Endothelial cell of umbilical vein (primary cell): ENCODE data around the gene IQSEC3. TPM values are rescaled to one million over a fixed set of nuclear protein-coding genes. Genes with fewer than 3 reads are reported as not detected.

Source experiments
- BruUV-seq: library from RNA; stranded (reverse); fragments of 400-500 nt; replicated peaks from 2 replicates; lab custom pipeline; 2021; lab: Mats Ljungman, UMichigan
- CTCF ChIA-PET: fragments of 300-600, 350-600 bp; sonication (Branson Sonifier 250); formaldehyde crosslinking; loops from one replicate; lab custom pipeline; 2021; ENCODE audit warnings: antibody characterized with exemption, inconsistent platforms; lab: Charles Lee
- POLR2A ChIA-PET: fragments of 300-600, 350-600 bp; sonication (Branson Sonifier 250); formaldehyde crosslinking; loops from one replicate; lab custom pipeline; 2021; ENCODE audit warnings: antibody characterized with exemption, inconsistent platforms; lab: Charles Lee
- DNase-seq: peaks from one replicate; pipeline ENCODE4 v3.0.0-alpha.2; 2011; ENCODE audit warnings: low read depth, low spot score
- FAIRE-seq: peaks from 2 replicates; lab custom pipeline; 2011; peaks lifted over from hg19 to GRCh38; lab: Jason Lieb, UNC
- H2AFZ ChIP-seq: 2 replicates; pipeline ENCODE4 v1.6.0; 2012; ENCODE audit warnings: low read depth, low read length, control low read depth, inconsistent platforms
- H3K27ac ChIP-seq: 2 replicates; pipeline ENCODE4 v1.5.1; 2011; ENCODE audit warnings: low read depth, mild to moderate bottlenecking, control low read depth, low read length, moderate library complexity; ENCODE audit not compliant: insufficient read depth
- H3K27me3 ChIP-seq, 2 experiments: 2 replicates each; pipeline versions ENCODE4 v1.6.0 to v1.6.1; 2011; ENCODE audit warnings: low read length in 2 of 2, mixed read lengths in 1 of 2; ENCODE audit not compliant: control insufficient read depth in 2 of 2, insufficient read depth in 2 of 2
- H3K36me3 ChIP-seq, 2 experiments: 2 replicates in 1 of 2; 3 replicates in 1 of 2; pipeline ENCODE4 v1.5.1; 2011; ENCODE audit warnings: low read length in 2 of 2, mild to moderate bottlenecking in 1 of 2, moderate library complexity in 1 of 2; ENCODE audit not compliant: control insufficient read depth in 2 of 2, insufficient read depth in 2 of 2; ENCODE audit errors: extremely low read depth in 1 of 2
- H3K4me1 ChIP-seq: 3 replicates; pipeline ENCODE4 v1.5.1; 2011; ENCODE audit warnings: mild to moderate bottlenecking, low read length; ENCODE audit not compliant: control insufficient read depth, insufficient read depth; ENCODE audit errors: extremely low read depth
- H3K4me2 ChIP-seq: 2 replicates; pipeline ENCODE4 v1.6.1; 2011; ENCODE audit warnings: low read length, control low read depth, mixed read lengths; ENCODE audit not compliant: insufficient read depth
- H3K4me3 ChIP-seq, 3 experiments: fragments of 200-600 bp in 1 of 3; sonication (generic), shearing (Covaris generic) in 1 of 3; replicated peaks in 1 of 3; 2 replicates each; pipeline ENCODE4 v1.5.1; 2011 to 2016; ENCODE audit warnings: control low read depth in 3 of 3, low read length in 3 of 3, mild to moderate bottlenecking in 2 of 3, inconsistent platforms in 1 of 3, low read depth in 1 of 3, moderate library complexity in 1 of 3; ENCODE audit not compliant: insufficient read depth in 1 of 3
- H3K79me2 ChIP-seq: 2 replicates; pipeline ENCODE4 v1.6.0; 2012; ENCODE audit warnings: low read length, inconsistent platforms; ENCODE audit not compliant: control insufficient read depth, insufficient read depth
- H3K9ac ChIP-seq: replicated peaks from 2 replicates; pipeline ENCODE3; 2011; ENCODE audit warnings: low read length, control low read depth; ENCODE audit not compliant: insufficient read depth; ENCODE audit errors: extremely low read depth
- H3K9me1 ChIP-seq: replicated peaks from 3 replicates; pipeline ENCODE4 v1.6.0; 2011; ENCODE audit warnings: mild to moderate bottlenecking, low read length; ENCODE audit not compliant: control insufficient read depth, insufficient read depth; ENCODE audit errors: extremely low read depth
- H3K9me3 ChIP-seq: replicated peaks from 2 replicates; pipeline ENCODE4 v1.5.1; 2012; ENCODE audit warnings: low read length, inconsistent platforms; ENCODE audit not compliant: control insufficient read depth, insufficient read depth
- H4K20me1 ChIP-seq: replicated peaks from 2 replicates; pipeline ENCODE3; 2011; ENCODE audit warnings: mild to moderate bottlenecking, low read length; ENCODE audit not compliant: control insufficient read depth, insufficient read depth; ENCODE audit errors: extremely low read depth
- EZH2 ChIP-seq: IDR thresholded peaks from 2 replicates; pipeline ENCODE4 v1.6.1; 2012; ENCODE audit warnings: borderline replicate concordance, low read depth, mild to moderate bottlenecking, moderate library complexity, low read length, inconsistent platforms; ENCODE audit not compliant: severe bottlenecking
- FOS ChIP-seq: IDR thresholded peaks from 2 replicates; pipeline ENCODE4 v1.6.1; 2011; ENCODE audit warnings: mild to moderate bottlenecking, low read length, moderate library complexity, borderline replicate concordance; ENCODE audit not compliant: insufficient read depth
- GATA2 ChIP-seq: IDR thresholded peaks from 2 replicates; pipeline ENCODE4 v1.7.0; 2011; ENCODE audit warnings: low read depth, mild to moderate bottlenecking, moderate library complexity, mixed read lengths, low read length; ENCODE audit not compliant: insufficient read length, insufficient read depth
- JUN ChIP-seq: IDR thresholded peaks from 2 replicates; pipeline ENCODE4 v1.6.1; 2011; ENCODE audit warnings: borderline replicate concordance, low read depth; ENCODE audit not compliant: insufficient read length, insufficient read depth
- MYC ChIP-seq: IDR thresholded peaks from one replicate; pipeline ENCODE4 v1.6.1; 2011; ENCODE audit warnings: mild to moderate bottlenecking, low read depth, low read length
- POLR2A ChIP-seq: IDR thresholded peaks from 2 replicates; pipeline ENCODE4 v1.6.1; 2012; ENCODE audit warnings: low read depth, mild to moderate bottlenecking, control low read depth, low read length
- POLR2AphosphoS5 ChIP-seq: IDR thresholded peaks from 2 replicates; pipeline ENCODE4 v1.6.1; 2012; ENCODE audit warnings: low read depth, mild to moderate bottlenecking, control low read depth, low read length, moderate library complexity; ENCODE audit not compliant: insufficient read depth
- dilution Hi-C: fragments of 300-500 bp; cut with MboI; formaldehyde crosslinking; loops from one replicate; pipeline ENCODE4 v1.15.0; 2019; ENCODE audit warnings: low sequenced_read_pairs; ENCODE audit not compliant: extremely low pct_ligation_motif_present
- intact Hi-C: fragments of 100-400 bp; cut with micrococcal nuclease; formaldehyde crosslinking; loops from one replicate; pipeline ENCODE4 v1.10.0; 2022
- polyA plus RNA-seq, 4 experiments: library from polyadenylated mRNA; depleted of rRNA in 3 of 4; stranded (reverse) in 3 of 4; unstranded in 1 of 4; fragments of >200 nt; gene quantifications; 2 replicates each; pipeline versions ENCODE4 v1.2.1 to v1.2.3, GENCODE V29; 2011 to 2012; ENCODE audit warnings: missing spikeins in 1 of 4
- total RNA-seq: library from RNA; stranded (reverse); gene quantifications from 2 replicates; pipeline ENCODE4 v1.2.3, GENCODE V29; 2021
- TF ChIP-seq, protein P1 (sequence below): IDR thresholded peaks from 2 replicates; pipeline ENCODE4 v1.6.1; 2011; ENCODE audit not compliant: insufficient read depth, insufficient read length
- TF ChIP-seq, protein P2 (sequence below), 2 donors: IDR thresholded peaks; 1 replicate in 1 of 2; 2 replicates in 1 of 2; pipeline ENCODE4 v1.5.1; 2011; ENCODE audit warnings: low read length in 2 of 2, mild to moderate bottlenecking in 2 of 2, moderate library complexity in 2 of 2, control low read depth in 1 of 2, inconsistent platforms in 1 of 2, low read depth in 1 of 2; ENCODE audit not compliant: insufficient read depth in 1 of 2; ENCODE audit errors: extremely low read depth in 1 of 2

Gene IQSEC3
- total and polyA plus RNA-seq, 2 donors (not counting 3 experiments of a cell fraction or from before 2014, with no cell fraction given): not detected

DNA sequence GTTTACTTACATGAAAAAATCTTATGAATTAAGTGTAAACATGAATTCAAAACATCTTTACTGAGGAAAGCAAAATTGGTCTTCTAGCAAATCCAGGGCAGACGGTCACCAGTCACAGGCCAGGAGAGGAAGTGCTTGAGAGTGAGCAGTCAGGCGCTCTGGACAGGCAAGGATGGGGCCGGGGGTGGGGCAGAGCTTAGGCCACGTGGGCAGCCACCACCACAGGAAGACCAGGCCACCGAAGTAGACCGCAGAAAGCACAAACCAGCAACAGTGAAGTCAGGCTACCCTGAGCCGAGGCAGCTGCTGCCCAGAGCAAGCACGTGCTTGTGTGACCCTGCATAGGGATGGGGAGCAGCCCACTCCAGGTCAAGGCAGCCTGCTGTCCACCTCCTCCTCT is 113.9 kb downstream of the IQSEC3 start:
- Histone ChIP-seq H4K20me1 (no peaks in the 10 kb centered on the region), H2AFZ (no peak overlapping the region), H3K27ac (no peak overlapping the region), H3K4me3 (no peak overlapping the region), H3K9ac (no peak overlapping the region), H3K9me1 (no peaks in the 10 kb centered on the region), H3K4me1 (no peaks in the 10 kb centered on the region), H3K4me2 (no peak overlapping the region), H3K27me3 (no peaks in the 10 kb centered on the region), H3K79me2 (no peaks in the 10 kb centered on the region), H3K9me3 (no peaks in the 10 kb centered on the region), H3K36me3 (no peaks in the 10 kb centered on the region)
- CTCF ChIA-PET: no interaction called here
- intact Hi-C loops: no loop called here
- BruUV-seq: no TSS peak
- dilution Hi-C loops: no loop called here
- TF ChIP-seq, protein P1, sequence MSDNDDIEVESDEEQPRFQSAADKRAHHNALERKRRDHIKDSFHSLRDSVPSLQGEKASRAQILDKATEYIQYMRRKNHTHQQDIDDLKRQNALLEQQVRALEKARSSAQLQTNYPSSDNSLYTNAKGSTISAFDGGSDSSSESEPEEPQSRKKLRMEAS: no peak
- TF ChIP-seq MYC (no peak), FOS (no peak), POLR2A (no peak), JUN (no peak), POLR2AphosphoS5 (no peak), GATA2 (no peak), EZH2 (no peak)
- TF ChIP-seq, protein P2, sequence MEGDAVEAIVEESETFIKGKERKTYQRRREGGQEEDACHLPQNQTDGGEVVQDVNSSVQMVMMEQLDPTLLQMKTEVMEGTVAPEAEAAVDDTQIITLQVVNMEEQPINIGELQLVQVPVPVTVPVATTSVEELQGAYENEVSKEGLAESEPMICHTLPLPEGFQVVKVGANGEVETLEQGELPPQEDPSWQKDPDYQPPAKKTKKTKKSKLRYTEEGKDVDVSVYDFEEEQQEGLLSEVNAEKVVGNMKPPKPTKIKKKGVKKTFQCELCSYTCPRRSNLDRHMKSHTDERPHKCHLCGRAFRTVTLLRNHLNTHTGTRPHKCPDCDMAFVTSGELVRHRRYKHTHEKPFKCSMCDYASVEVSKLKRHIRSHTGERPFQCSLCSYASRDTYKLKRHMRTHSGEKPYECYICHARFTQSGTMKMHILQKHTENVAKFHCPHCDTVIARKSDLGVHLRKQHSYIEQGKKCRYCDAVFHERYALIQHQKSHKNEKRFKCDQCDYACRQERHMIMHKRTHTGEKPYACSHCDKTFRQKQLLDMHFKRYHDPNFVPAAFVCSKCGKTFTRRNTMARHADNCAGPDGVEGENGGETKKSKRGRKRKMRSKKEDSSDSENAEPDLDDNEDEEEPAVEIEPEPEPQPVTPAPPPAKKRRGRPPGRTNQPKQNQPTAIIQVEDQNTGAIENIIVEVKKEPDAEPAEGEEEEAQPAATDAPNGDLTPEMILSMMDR (IDR thresholded peaks at IDR 0.05; ENCODE audit: extremely low read depth in 1 of 2, insufficient read depth in 1 of 2, low read depth in 1 of 2, low read length in 2 of 2): no peak
- DNase-seq (no peak), FAIRE-seq (no peak)
- POLR2A ChIA-PET: no interaction called here
